Measurements from ENCODE around the gene AKR7A3.

AKR7A3 gene

GRCh38 chr1:19323987-19324664, 35.6 kb upstream of the AKR7A3 start:
- H3K36me3 ChIP-seq = no peaks in the 10 kb centered on the region
- no peak overlapping the region for H3K4me3 ChIP-seq (ENCODE audit: low read depth, low read length)
- no peaks in the 10 kb centered on the region for H3K27me3 ChIP-seq
- no peak for TF ChIP-seq CTCF (IDR thresholded peaks at IDR 0.05; ENCODE audit: low read depth, low read length)
- no peaks in the 10 kb centered on the region for H3K4me1 ChIP-seq
- no peak for DNase-seq
- H3K9me3 ChIP-seq = no peaks in the 10 kb centered on the region

- Histone ChIP-seq H3K27me3 (no peaks in the 10 kb centered on the region), H3K36me3 (no peaks in the 10 kb centered on the region), H3K9me3 (no peaks in the 10 kb centered on the region), H3K4me1 (no peaks in the 10 kb centered on the region), H3K4me3 (ENCODE audit: low read depth, low read length) (no peak overlapping the region)
- no peak for DNase-seq
- no peak for TF ChIP-seq CTCF (IDR thresholded peaks at IDR 0.05; ENCODE audit: low read depth, low read length)
These were observed 33.9 kb upstream of the AKR7A3 start for GRCh38 chr1:19322481-19322880.

GRCh38 chr1:19321071-19321470, 32.5 kb upstream of the AKR7A3 start:
- Histone ChIP-seq H3K27me3 (no peaks in the 10 kb centered on the region), H3K36me3 (no peaks in the 10 kb centered on the region), H3K4me1 (no peaks in the 10 kb centered on the region), H3K9me3 (no peaks in the 10 kb centered on the region), H3K4me3 (ENCODE audit: low read depth, low read length) (no peak overlapping the region)
- no peak for TF ChIP-seq CTCF (IDR thresholded peaks at IDR 0.05; ENCODE audit: low read depth, low read length)
- DNase-seq = no peak

GRCh38 chr1:19319196-19319595, 30.6 kb upstream of the AKR7A3 start:
- Histone ChIP-seq H3K36me3 (no peaks in the 10 kb centered on the region), H3K4me3 (ENCODE audit: low read depth, low read length) (no peak overlapping the region), H3K9me3 (no peaks in the 10 kb centered on the region), H3K4me1 (no peaks in the 10 kb centered on the region), H3K27me3 (no peaks in the 10 kb centered on the region)
- no peak for TF ChIP-seq CTCF (IDR thresholded peaks at IDR 0.05; ENCODE audit: low read depth, low read length)
- no peak for DNase-seq

- no peaks in the 10 kb centered on the region for H3K4me1 ChIP-seq
- H3K36me3 ChIP-seq = no peaks in the 10 kb centered on the region
- H3K9me3 ChIP-seq = no peaks in the 10 kb centered on the region
- no peak for TF ChIP-seq CTCF (IDR thresholded peaks at IDR 0.05; ENCODE audit: low read depth, low read length)
- no peak for DNase-seq
- no peaks in the 10 kb centered on the region for H3K27me3 ChIP-seq
- no peak overlapping the region for H3K4me3 ChIP-seq (ENCODE audit: low read depth, low read length)
These were observed 28.7 kb upstream of the AKR7A3 start for GRCh38 chr1:19317126-19317910.

All from BE2C (cell line).